ENCODE measurements around the gene CACNA1A.
"Not testable (repeated sequence)": the region's sequence is repeated elsewhere in the genome, so short reads cannot be mapped to it uniquely, and the experiment has no call there.

The CACNA1A gene

GRCh38 chr19:13225973-13226865 lies 280.1 kb downstream of the CACNA1A start:
- no peak for DNase-seq

- DNase-seq: no peak
Measured at GRCh38 chr19:13225085-13225484, 281.2 kb downstream of the CACNA1A start.

GRCh38 chr19:13220847-13221246 lies 285.4 kb downstream of the CACNA1A start:
- no peak for DNase-seq

- no peak for DNase-seq
Measured at GRCh38 chr19:13215572-13216380, 290.5 kb downstream of the CACNA1A start.

- peak in 1 of 2 experiments; percentile 27 for DNase-seq
Measured at GRCh38 chr19:13214036-13214730, 292.1 kb downstream of the CACNA1A start.

GRCh38 chr19:13212759-13213330 lies 293.4 kb downstream of the CACNA1A start:
- DNase-seq: no peak

- DNase-seq: no peak
Measured at GRCh38 chr19:13211426-13212308, 294.6 kb downstream of the CACNA1A start.

GRCh38 chr19:13210941-13211340 lies 295.3 kb downstream of the CACNA1A start:
- no peak for DNase-seq

- no peak for DNase-seq
Measured at GRCh38 chr19:13210339-13210775, 295.9 kb downstream of the CACNA1A start.

GRCh38 chr19:13209484-13210338 lies 296.6 kb downstream of the CACNA1A start:
- DNase-seq: no peak

GRCh38 chr19:13208672-13209483 lies 297.4 kb downstream of the CACNA1A start:
- no peak for DNase-seq

GRCh38 chr19:13207846-13208671 lies 298.2 kb downstream of the CACNA1A start:
- no peak for DNase-seq

GRCh38 chr19:13207237-13207845 lies 298.9 kb downstream of the CACNA1A start:
- no peak for DNase-seq

- DNase-seq: no peak
Measured at GRCh38 chr19:13206587-13206986, 299.7 kb downstream of the CACNA1A start.

- not testable (repeated sequence) for DNase-seq
Measured at GRCh38 chr19:13202112-13202511, 304.2 kb downstream of the CACNA1A start.

- DNase-seq: no peak
Measured at GRCh38 chr19:13198634-13199033, 307.6 kb downstream of the CACNA1A start.

- DNase-seq: no peak
Measured at GRCh38 chr19:13195678-13196077, 310.6 kb downstream of the CACNA1A start.

- DNase-seq: no peak
Measured at GRCh38 chr19:13190781-13191540, 315.3 kb downstream of the CACNA1A start.
